Muscle of back (tissue), 11 donors: ENCODE results near the gene HOXD3. TPM values are rescaled to one million over a fixed set of nuclear protein-coding genes. Genes with fewer than 3 reads are reported as not detected.

ENCODE experiments used
- DNase-seq, 3 donors: peaks; one replicate each; pipeline versions ENCODE4 v3.0.0 to v3.0.0-alpha.2; 2013
- polyA plus RNA-seq, 10 donors: library from polyadenylated mRNA; unstranded; fragments of 120-200 nt; gene quantifications; one replicate each; pipeline ENCODE4 v1.2.1, GENCODE V29; 2013; ENCODE audit not compliant: insufficient read length in 10 of 10

HOXD3 gene
- polyA plus RNA-seq, 10 donors = 2.2 to 5.9 (median 3.2) TPM

- DNase-seq = peak in 2 of 3 donors; percentile 62 to 80
Observed at GRCh38 chr2:176160251-176160985, 3.3 kb downstream of the HOXD3 start.

GRCh38 chr2:176160986-176161824, 4.1 kb downstream of the HOXD3 start:
- DNase-seq = peak in 2 of 3 donors; percentile 35 to 50

- peak; percentile 85 to 90 (median 88) for DNase-seq
Observed at GRCh38 chr2:176161825-176162626, 4.9 kb downstream of the HOXD3 start.

- no peak for DNase-seq
Observed at GRCh38 chr2:176162911-176163671, 6.0 kb downstream of the HOXD3 start.

GRCh38 chr2:176163672-176164056, 6.6 kb downstream of the HOXD3 start:
- no peak for DNase-seq

GRCh38 chr2:176164201-176164600, 7.1 kb downstream of the HOXD3 start:
- DNase-seq = no peak

DNA sequence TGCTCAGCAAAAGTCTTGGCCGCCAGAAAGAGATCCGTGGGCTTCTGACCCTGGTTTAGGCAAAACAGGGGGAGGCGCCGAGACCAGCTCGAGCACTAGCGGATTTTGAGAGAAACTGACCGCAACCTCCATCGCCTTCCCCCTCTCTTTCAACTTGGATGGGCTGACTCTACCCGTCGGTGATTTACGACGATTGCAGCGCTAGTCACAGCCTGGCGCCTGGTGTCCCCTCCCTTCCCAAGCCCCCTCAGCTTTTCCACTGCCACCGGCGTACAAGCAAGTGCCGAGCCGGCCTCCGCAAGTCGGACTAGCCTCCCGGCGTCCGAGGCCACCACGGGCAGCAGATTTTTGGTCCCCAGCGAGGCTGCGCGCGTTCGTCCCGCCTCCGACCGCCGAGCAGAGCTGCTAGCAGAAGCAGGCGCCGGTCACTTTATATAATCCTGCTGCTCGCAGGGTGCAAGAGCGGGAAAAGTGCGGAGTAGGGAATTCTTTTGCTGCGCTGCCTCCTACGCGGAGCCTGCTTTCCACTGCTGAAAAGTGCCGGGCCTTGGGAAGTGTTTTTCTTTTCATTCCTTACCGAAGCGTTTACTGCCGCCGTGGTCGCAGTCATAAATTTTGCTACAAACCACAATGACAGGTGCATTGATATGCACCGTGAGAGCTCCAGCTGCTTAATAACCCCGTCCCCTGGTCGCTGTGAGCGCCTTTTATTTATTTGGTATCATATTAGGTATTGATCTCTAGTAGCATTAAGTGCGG, 7.7 kb downstream of the HOXD3 start:
- peak in 1 of 3 donors; percentile 43 for DNase-seq

DNA sequence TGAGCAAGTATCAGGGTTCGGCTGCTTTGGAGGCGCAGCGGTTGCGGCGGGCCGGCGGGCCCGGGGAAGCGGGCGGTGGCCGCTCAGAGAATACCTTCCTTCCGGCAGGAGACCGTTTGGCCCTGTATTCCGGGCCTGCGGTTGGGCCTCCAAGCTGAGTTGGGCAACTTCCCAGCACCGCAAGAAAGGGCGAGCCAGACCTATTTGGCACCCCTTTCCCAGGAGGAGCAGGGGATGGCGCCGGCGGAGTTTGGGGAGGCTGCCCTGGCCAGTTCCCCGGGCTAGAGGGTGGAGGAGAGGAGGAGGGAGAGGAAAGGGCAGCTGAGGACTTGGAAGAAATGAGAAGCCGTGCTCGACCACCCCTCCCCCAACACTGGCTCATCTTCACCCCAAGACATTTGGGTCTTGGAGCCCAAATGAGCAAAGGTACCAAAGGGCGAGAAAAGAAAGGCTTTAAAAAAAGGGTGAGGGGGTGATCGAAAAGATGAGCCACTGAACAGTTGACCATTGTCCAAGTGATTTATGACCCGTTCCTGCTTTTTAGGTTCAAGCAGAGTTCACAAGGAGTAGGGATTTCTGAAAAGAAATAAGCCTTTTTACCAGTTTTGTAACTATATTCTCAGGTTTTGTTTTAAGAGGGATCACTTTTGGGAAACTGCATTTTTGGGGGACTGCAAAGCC, 8.4 kb downstream of the HOXD3 start:
- DNase-seq = peak in 1 of 3 donors; percentile 42

DNA sequence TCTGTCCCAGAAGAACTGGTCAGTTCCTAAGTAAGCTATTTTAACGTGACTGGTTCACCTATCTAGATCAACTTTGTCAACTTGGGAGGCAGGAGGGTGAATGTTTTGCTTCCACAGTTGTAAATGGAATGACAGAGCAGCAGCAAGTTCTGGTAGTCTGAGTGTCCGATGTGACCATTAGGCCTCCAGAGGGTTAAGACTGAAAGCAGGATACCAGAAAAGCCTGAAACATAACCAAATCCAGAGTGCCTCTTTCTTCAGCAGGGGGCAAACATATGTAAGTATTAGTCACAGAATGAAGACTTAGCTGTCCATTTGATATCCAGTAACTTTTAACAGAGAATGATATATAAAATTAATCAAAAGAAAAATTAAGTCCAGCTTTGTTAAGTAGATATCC, 9.2 kb downstream of the HOXD3 start:
- no peak for DNase-seq

DNA sequence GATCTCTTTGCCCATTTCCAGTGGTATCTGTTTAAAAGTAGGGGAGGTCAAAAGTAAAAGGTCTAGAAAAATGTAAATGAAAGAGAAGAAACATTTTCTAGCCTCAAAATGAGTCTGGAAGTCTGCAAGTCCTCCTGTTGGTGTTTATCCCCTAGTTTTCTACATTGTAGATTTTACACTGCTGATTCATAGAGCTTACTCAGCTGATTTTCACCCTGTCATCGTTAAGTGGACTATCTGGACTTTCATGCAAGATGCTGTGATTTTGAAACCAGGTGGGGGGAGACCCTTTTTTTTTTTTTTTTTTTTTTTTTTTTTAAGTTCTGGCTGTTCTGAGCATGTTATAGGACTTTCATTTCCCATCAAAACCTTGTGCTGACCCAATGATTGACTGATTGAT, 10.3 kb downstream of the HOXD3 start:
- no peak for DNase-seq

GRCh38 chr2:176169181-176169580, 12.1 kb downstream of the HOXD3 start:
- no peak for DNase-seq

DNA sequence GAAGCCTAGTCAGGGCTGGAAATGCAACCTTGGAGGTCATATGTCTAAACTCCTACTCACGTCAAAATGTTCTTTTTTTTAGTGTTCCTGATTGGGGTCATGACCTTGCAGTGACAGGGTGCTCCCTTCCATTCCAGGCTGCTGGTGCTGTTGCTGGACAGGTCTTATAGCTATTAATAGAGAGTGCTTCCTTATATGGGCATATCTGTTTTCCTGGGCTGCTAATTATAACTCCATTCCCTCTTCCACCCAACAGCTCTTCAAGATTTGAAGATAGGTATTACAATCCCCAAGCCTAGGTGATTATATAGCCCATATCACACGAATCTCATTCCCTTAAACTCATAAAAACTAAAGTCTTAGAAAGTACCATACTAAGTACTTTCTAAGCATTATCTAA, 12.6 kb downstream of the HOXD3 start:
- no peak for DNase-seq

DNA sequence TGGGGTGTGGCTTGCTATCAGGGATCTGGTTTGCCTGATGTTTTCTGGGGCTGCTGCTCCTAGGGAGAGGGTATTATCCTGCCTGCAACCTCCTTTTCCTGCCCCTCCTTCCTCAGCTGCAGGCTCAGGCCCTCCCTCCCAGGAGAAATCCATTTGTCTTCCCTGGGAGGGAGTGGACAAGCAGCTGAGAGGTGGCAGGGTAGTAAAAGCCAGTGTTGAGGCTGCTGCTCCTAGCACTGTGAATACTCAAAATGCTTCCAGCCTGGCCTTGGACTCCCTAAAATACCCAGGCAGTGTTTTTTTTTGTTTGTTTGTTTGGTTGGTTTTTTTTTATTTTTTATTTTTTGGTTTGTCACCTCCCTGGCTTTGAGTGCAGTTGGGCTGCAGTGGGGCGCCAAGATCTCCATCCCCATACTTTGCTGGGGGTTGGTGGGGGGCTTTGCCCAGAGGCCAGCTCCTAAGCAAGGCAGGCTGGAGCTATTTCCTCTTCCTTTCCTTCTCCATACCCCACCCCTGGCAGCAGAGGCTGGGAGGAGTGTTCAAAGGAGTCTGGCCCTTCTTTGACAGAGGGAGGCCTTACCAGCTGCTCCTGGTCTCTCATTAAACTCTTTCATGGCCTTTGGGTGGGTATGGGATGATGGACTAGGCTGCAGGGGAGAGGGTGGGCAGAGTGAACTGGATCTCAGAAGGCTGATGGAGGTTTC, 13.6 kb downstream of the HOXD3 start:
- DNase-seq = no peak

GRCh38 chr2:176171351-176172006, 14.4 kb downstream of the HOXD3 start:
- DNase-seq = peak in 2 of 3 donors; percentile 54 to 68

DNA sequence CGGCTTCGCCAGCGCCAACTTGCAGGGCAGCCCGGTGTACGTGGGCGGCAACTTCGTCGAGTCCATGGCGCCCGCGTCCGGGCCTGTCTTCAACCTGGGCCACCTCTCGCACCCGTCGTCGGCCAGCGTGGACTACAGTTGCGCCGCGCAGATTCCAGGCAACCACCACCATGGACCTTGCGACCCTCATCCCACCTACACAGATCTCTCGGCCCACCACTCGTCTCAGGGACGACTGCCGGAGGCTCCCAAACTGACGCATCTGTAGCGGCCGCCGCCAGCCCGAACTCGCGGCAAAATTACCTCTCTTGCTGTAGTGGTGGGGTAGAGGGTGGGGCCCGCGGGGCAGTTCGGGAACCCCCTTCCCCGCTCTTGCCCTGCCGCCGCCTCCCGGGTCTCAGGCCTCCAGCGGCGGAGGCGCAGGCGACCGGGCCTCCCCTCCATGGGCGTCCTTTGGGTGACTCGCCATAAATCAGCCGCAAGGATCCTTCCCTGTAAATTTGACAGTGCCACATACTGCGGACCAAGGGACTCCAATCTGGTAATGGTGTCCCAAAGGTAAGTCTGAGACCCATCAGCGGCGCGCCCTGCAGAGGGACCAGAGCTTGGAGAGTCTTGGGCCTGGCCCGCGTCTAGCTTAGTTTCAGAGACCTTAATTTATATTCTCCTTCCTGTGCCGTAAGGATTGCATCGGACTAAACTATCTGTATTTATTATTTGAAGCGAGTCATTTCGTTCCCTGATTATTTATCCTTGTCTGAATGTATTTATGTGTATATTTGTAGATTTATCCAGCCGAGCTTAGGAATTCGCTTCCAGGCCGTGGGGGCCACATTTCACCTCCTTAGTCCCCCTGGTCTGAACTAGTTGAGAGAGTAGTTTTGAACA, 15.1 kb downstream of the HOXD3 start:
- no peak for DNase-seq

DNA sequence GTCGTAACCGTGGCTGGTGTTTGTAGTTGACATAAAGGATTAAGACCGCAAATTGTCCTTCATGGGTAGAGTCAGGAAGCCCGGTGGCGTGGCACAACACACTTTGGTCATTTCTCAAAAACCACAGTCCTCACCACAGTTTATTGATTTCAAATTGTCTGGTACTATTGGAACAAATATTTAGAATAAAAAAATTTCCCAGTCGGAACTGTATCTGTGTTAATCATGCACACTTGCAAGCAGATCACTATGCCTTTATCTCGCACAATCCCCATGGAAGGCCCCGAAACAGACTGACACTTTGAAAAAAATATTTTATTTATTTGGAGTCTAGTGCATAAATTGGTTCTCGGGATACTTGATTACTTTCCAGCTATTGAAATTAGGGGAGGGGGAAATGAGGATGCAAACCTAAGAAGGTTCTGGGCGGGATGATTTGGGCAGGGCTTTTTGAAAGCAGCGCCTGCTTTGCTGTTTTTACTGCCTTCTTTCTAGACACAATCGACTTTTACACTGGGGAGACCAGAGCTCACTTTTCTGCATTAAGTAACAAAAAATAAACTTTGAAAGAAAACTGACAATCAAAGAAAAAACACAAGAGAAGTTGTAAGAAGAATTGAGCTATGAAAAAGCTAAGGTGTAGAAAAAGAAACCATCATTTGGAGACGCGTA, 15.9 kb downstream of the HOXD3 start:
- DNase-seq = no peak
